Ishikawa (cell line): ENCODE measurements around the gene CYTH4.

ENCODE experiments used
- CEBPB ChIP-seq: IDR thresholded peaks from 2 replicates; pipeline ENCODE4 v1.6.1; 2012
- CREB1 ChIP-seq: IDR thresholded peaks from 2 replicates; pipeline ENCODE4 v1.6.1; 2012; ENCODE audit warnings: low read depth
- EGR1 ChIP-seq: IDR thresholded peaks from 2 replicates; pipeline ENCODE4 v1.6.1; 2012
- EP300 ChIP-seq: IDR thresholded peaks from 2 replicates; pipeline ENCODE4 v1.6.1; 2012; ENCODE audit warnings: borderline replicate concordance
- FOXM1 ChIP-seq: IDR thresholded peaks from 2 replicates; pipeline ENCODE4 v1.6.1; 2012; ENCODE audit warnings: low read depth, borderline replicate concordance
- MAX ChIP-seq: IDR thresholded peaks from 2 replicates; pipeline ENCODE4 v1.6.1; 2012
- NFIC ChIP-seq: IDR thresholded peaks from 2 replicates; pipeline ENCODE4 v1.6.1; 2012
- RAD21 ChIP-seq: IDR thresholded peaks from 2 replicates; pipeline ENCODE4 v1.6.1; 2012; ENCODE audit warnings: low read depth
- REST ChIP-seq: IDR thresholded peaks from 2 replicates; pipeline ENCODE4 v1.6.1; 2012; ENCODE audit warnings: low read depth, mild to moderate bottlenecking
- TAF1 ChIP-seq: IDR thresholded peaks from 2 replicates; pipeline ENCODE4 v1.6.1; 2012; ENCODE audit warnings: low read depth, mild to moderate bottlenecking
- TCF12 ChIP-seq: IDR thresholded peaks from 2 replicates; pipeline ENCODE4 v1.6.1; 2012; ENCODE audit warnings: low read depth
- TEAD4 ChIP-seq: IDR thresholded peaks from 2 replicates; pipeline ENCODE4 v1.6.1; 2012
- USF1 ChIP-seq: IDR thresholded peaks from 2 replicates; pipeline ENCODE4 v1.6.1; 2012
- YY1 ChIP-seq: IDR thresholded peaks from 2 replicates; pipeline ENCODE4 v1.6.1; 2012; ENCODE audit warnings: low read depth
- ZBTB7A ChIP-seq: IDR thresholded peaks from 2 replicates; pipeline ENCODE4 v1.6.1; 2012; ENCODE audit warnings: low read depth

Gene CYTH4

GRCh38 chr22:37263966-37264887 is 18.1 kb upstream of the CYTH4 start:
- TF ChIP-seq FOXM1 (no peak), TAF1 (no peak), NFIC (no peak), EGR1 (no peak), CEBPB (no peak), MAX (no peak), TCF12 (no peak), YY1 (no peak), USF1 (no peak), EP300 (no peak), RAD21 (no peak), ZBTB7A (no peak), REST (no peak)

- TF ChIP-seq CREB1 (no peak), TAF1 (no peak), USF1 (no peak)
Measured at GRCh38 chr22:37266581-37267134, 15.7 kb upstream of the CYTH4 start.

GRCh38 chr22:37267135-37267587 is 15.1 kb upstream of the CYTH4 start:
- TF ChIP-seq REST (no peak), YY1 (no peak), RAD21 (peak; percentile 56), TAF1 (no peak), ZBTB7A (peak; percentile 86), EGR1 (no peak)

GRCh38 chr22:37267661-37268413 is 14.5 kb upstream of the CYTH4 start:
- TF ChIP-seq EGR1 (no peak), ZBTB7A (no peak), TEAD4 (no peak), USF1 (no peak), CREB1 (no peak), REST (no peak), CEBPB (no peak), TAF1 (no peak), EP300 (no peak), TCF12 (no peak), FOXM1 (no peak), NFIC (no peak), RAD21 (no peak), MAX (no peak), YY1 (no peak)
